SH-SY5Y (cell line): ENCODE measurements around the gene COL27A1.

Source experiments
- GATA2 ChIP-seq: IDR thresholded peaks from 2 replicates; pipeline ENCODE4 v1.6.1; 2011; ENCODE audit warnings: mild to moderate bottlenecking, low read depth, low read length
- GATA3 ChIP-seq: IDR thresholded peaks from 2 replicates; pipeline ENCODE4 v1.6.1; 2011; ENCODE audit warnings: low read depth, mild to moderate bottlenecking, low read length, moderate library complexity

DNA sequence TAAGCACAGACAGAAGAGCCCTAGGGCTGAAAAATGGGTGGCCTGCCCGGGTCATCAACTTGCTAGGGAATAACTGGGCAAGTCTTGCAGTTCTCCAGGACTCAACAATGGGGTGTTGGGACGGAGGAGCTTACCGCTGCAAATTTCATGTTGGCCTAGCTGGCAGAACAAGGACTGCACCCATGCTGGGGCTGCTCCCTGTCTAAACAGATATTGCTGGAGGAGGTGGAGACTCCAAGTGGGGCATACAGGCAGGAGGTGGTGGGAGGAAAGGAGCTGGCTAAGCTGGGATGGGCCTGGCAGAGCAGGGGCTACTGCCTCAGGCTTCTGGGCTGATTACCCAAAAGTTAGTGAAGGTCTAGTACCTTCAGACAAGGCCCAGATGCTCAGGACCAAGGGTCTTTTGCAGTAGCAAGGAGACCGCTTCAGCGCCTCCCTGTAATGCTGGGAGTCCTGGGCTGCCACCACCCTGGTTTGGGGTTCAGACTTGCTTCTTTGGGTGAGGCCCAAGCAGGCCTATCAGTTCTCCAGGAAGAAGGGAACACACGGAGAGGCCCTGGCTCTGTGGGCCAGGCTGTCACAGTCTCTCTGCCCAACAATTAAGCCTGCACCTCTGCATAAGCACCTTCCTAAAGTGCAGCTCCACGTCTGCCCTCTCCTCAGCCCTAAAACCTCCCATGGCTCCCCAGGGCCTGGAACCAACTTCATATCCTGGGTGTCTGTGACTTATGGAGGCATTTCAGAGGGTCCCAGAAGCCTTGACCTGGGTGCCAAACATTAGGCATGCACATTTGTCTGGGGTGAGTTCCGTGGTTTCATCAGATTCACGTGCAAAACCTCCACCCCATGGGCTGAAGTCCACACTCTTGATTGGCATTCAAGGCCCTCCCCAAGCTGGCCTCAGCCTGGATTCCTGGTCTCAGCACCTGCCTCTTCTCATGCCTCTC is 32.0 kb upstream of the COL27A1 start:
- TF ChIP-seq GATA2 (no peak), GATA3 (no peak)
